NCI-H446 treated with DMSO at 0.1 percent for 48 hours (cell line): ENCODE data around the gene RNF220.

Experiments
- DNase-seq: peaks from one replicate; lab custom pipeline; 2025; lab: John Stamatoyannopoulos, UW

The RNF220 gene

GRCh38 chr1:44523593-44524591 lies 118.8 kb downstream of the RNF220 start:
- DNase-seq, result no peak

- no peak for DNase-seq
Observed at GRCh38 chr1:44524655-44525500, 119.8 kb downstream of the RNF220 start.

- no peak for DNase-seq
Observed at GRCh38 chr1:44526295-44527073, 121.4 kb downstream of the RNF220 start.

GRCh38 chr1:44531785-44532566 lies 126.9 kb downstream of the RNF220 start:
- DNase-seq, result no peak

- DNase-seq, result no peak
Observed at GRCh38 chr1:44532567-44532944, 127.5 kb downstream of the RNF220 start.

- no peak for DNase-seq
Observed at GRCh38 chr1:44534771-44535170, 129.7 kb downstream of the RNF220 start.

GRCh38 chr1:44536357-44537209 lies 131.5 kb downstream of the RNF220 start:
- DNase-seq, result no peak

GRCh38 chr1:44537538-44537937 lies 132.5 kb downstream of the RNF220 start:
- DNase-seq, result no peak

GRCh38 chr1:44537956-44538355 lies 132.9 kb downstream of the RNF220 start:
- DNase-seq, result no peak

GRCh38 chr1:44539991-44540730 lies 135.1 kb downstream of the RNF220 start:
- no peak for DNase-seq

GRCh38 chr1:44542420-44543063 lies 137.5 kb downstream of the RNF220 start:
- no peak for DNase-seq

- DNase-seq, result no peak
Observed at GRCh38 chr1:44543064-44543744, 138.1 kb downstream of the RNF220 start.

- no peak for DNase-seq
Observed at GRCh38 chr1:44543786-44544185, 138.7 kb downstream of the RNF220 start.

GRCh38 chr1:44544960-44545359 lies 139.9 kb downstream of the RNF220 start:
- no peak for DNase-seq

GRCh38 chr1:44545961-44546360 lies 140.9 kb downstream of the RNF220 start:
- DNase-seq, result no peak

- DNase-seq, result no peak
Observed at GRCh38 chr1:44546403-44547053, 141.5 kb downstream of the RNF220 start.

GRCh38 chr1:44547361-44547760 lies 142.3 kb downstream of the RNF220 start:
- no peak for DNase-seq

- DNase-seq, result no peak
Observed at GRCh38 chr1:44547837-44548236, 142.8 kb downstream of the RNF220 start.
